Osteoblast (primary cell): ENCODE measurements around the gene CIP2A. TPM values are rescaled to one million over a fixed set of nuclear protein-coding genes. Genes with fewer than 3 reads are reported as not detected.

Experiments used
- DNase-seq: peaks from one replicate; pipeline ENCODE4 v3.0.0; 2011; ENCODE audit warnings: low spot score, mixed read lengths; ENCODE audit not compliant: insufficient read length; ENCODE audit errors: missing footprints
- H2AFZ ChIP-seq: 2 replicates; pipeline ENCODE4 v1.6.0; 2011; ENCODE audit warnings: mild to moderate bottlenecking, low read length
- H3K27ac ChIP-seq: 2 replicates; pipeline ENCODE4 v1.5.1; 2011; ENCODE audit warnings: mild to moderate bottlenecking, low read depth, low read length, moderate library complexity
- H3K27me3 ChIP-seq: 2 replicates; pipeline ENCODE4 v1.6.0; 2012; ENCODE audit warnings: mild to moderate bottlenecking, control low read depth, inconsistent platforms, low read length, moderate library complexity; ENCODE audit not compliant: insufficient read depth
- H3K36me3 ChIP-seq: 2 replicates; pipeline ENCODE4 v1.5.1; 2011; ENCODE audit warnings: mild to moderate bottlenecking, low read length, control low read depth, moderate library complexity; ENCODE audit not compliant: insufficient read depth
- H3K4me1 ChIP-seq: 2 replicates; pipeline ENCODE4 v1.5.1; 2011; ENCODE audit warnings: mild to moderate bottlenecking, low read length, control low read depth, moderate library complexity; ENCODE audit not compliant: insufficient read depth
- H3K4me2 ChIP-seq: 2 replicates; pipeline ENCODE4 v1.6.0; 2011; ENCODE audit warnings: mild to moderate bottlenecking, low read length; ENCODE audit not compliant: insufficient read depth
- H3K4me3 ChIP-seq: fragments of 200-600 bp; sonication (generic); 3 replicates; pipeline ENCODE4 v1.5.1; 2012; ENCODE audit warnings: mild to moderate bottlenecking, low read length, inconsistent platforms; ENCODE audit not compliant: insufficient read depth
- H3K79me2 ChIP-seq: 2 replicates; pipeline ENCODE4 v1.6.0; 2012; ENCODE audit warnings: mild to moderate bottlenecking, low read length, control low read depth, inconsistent platforms; ENCODE audit not compliant: insufficient read depth
- H3K9me3 ChIP-seq: 2 replicates; pipeline ENCODE4 v1.5.1; 2011; ENCODE audit warnings: low read depth, low read length, control low read depth
- H4K20me1 ChIP-seq: 2 replicates; pipeline ENCODE4 v1.6.0; 2012; ENCODE audit warnings: mild to moderate bottlenecking, low read length, control low read depth; ENCODE audit not compliant: insufficient read depth
- CTCF ChIP-seq: IDR thresholded peaks from 2 replicates; pipeline ENCODE4 v1.5.1; 2011; ENCODE audit warnings: mild to moderate bottlenecking, low read depth, low read length, moderate library complexity; ENCODE audit errors: extremely low read depth
- total RNA-seq: library from RNA; depleted of rRNA; stranded (reverse); fragments of >200 nt; gene quantifications from 2 replicates; pipeline ENCODE4 v1.2.3, GENCODE V29; 2012

CIP2A gene
- total RNA-seq, 1 donor, result 6.9 TPM

- Histone ChIP-seq H3K79me2 (no peaks in the 10 kb centered on the region), H3K4me3 (no peak overlapping the region), H3K27me3 (no peaks in the 10 kb centered on the region), H3K4me2 (no peak overlapping the region), H3K4me1 (no peaks in the 10 kb centered on the region), H3K36me3 (no peaks in the 10 kb centered on the region), H4K20me1 (no peaks in the 10 kb centered on the region), H3K9me3 (no peaks in the 10 kb centered on the region), H2AFZ (no peak overlapping the region), H3K27ac (no peak overlapping the region)
- no peak for DNase-seq
- no peak for TF ChIP-seq CTCF
These were observed 62.1 kb downstream of the CIP2A start for GRCh38 chr3:108527109-108527508.

GRCh38 chr3:108525971-108526370 is 63.3 kb downstream of the CIP2A start:
- no peak overlapping the region for H3K27ac ChIP-seq
- H4K20me1 ChIP-seq, result no peaks in the 10 kb centered on the region
- H3K4me2 ChIP-seq, result no peak overlapping the region
- H3K79me2 ChIP-seq, result no peaks in the 10 kb centered on the region
- TF ChIP-seq CTCF, result no peak
- no peaks in the 10 kb centered on the region for H3K4me1 ChIP-seq
- no peak for DNase-seq
- no peaks in the 10 kb centered on the region for H3K9me3 ChIP-seq
- H3K27me3 ChIP-seq, result no peaks in the 10 kb centered on the region
- H2AFZ ChIP-seq, result no peak overlapping the region
- H3K36me3 ChIP-seq, result no peaks in the 10 kb centered on the region
- H3K4me3 ChIP-seq, result no peak overlapping the region

GRCh38 chr3:108525256-108525655 is 64.0 kb downstream of the CIP2A start:
- Histone ChIP-seq H3K4me3 (no peak overlapping the region), H3K36me3 (no peaks in the 10 kb centered on the region), H3K27me3 (no peaks in the 10 kb centered on the region), H4K20me1 (no peaks in the 10 kb centered on the region), H3K9me3 (no peaks in the 10 kb centered on the region), H3K27ac (no peak overlapping the region), H3K4me1 (no peaks in the 10 kb centered on the region), H2AFZ (no peak overlapping the region), H3K79me2 (no peaks in the 10 kb centered on the region), H3K4me2 (no peak overlapping the region)
- TF ChIP-seq CTCF, result no peak
- no peak for DNase-seq

- Histone ChIP-seq H3K9me3 (no peaks in the 10 kb centered on the region), H3K27me3 (no peaks in the 10 kb centered on the region), H3K4me3 (no peak overlapping the region), H3K4me2 (no peak overlapping the region), H3K79me2 (no peaks in the 10 kb centered on the region), H3K27ac (no peak overlapping the region), H3K4me1 (no peaks in the 10 kb centered on the region), H2AFZ (peak overlapping the region; percentile 21), H3K36me3 (no peaks in the 10 kb centered on the region), H4K20me1 (no peaks in the 10 kb centered on the region)
- DNase-seq, result peak; percentile 6
- no peak for TF ChIP-seq CTCF
These were observed 64.7 kb downstream of the CIP2A start for GRCh38 chr3:108524537-108524936.
